HG03280 (cell line): ENCODE data around the gene L2HGDH.

Experiments used
- ATAC-seq: cut with Tn5 transposase; IDR thresholded peaks from one replicate; pipeline ENCODE4 v1.9.1; 2021; ENCODE audit warnings: mild to moderate bottlenecking, moderate library complexity; ENCODE audit not compliant: unreplicated experiment

The L2HGDH gene

GRCh38 chr14:50299585-50299984, 12.4 kb downstream of the L2HGDH start:
- ATAC-seq, result no peak

DNA sequence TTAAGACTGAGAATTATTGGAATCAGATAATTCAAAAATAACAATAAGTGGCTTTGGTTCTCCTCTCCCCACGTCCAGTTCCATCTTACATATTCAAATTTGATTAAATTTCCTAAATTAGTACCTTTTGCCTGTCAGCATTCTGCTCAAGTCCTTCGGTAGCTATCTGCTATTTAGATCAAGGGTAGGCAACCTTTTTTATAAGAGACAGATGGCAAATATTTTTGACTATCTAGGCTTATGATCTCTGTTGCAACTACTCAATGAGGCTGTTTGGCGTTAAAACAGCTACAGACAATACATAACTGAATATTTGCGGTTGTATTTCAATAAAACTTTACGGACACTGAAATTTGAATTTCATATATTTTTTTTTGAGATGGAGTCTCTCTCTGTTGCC, 21.7 kb downstream of the L2HGDH start:
- no peak for ATAC-seq

GRCh38 chr14:50288146-50288545, 23.9 kb downstream of the L2HGDH start:
- ATAC-seq, result no peak

- ATAC-seq, result no peak
These were observed 26.2 kb downstream of the L2HGDH start for GRCh38 chr14:50285861-50286260.

DNA sequence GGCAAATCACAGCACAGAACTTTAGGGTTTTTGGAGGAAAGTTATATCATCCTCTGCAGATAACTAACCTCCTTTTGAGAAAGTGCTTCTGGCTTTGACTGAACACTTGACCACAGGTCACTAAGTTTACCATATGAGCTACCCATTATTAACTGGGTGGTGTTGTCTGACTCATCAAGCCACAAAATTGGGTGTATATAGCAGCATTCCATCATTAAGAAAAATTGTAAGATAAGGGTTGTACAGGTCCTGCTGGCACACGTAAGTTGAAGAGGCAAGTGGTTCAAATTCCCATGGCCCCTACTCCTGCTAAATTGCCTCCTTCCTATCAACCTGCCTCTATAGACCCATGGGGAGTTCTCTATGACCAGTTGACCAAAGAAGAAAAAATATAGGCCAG, 39.5 kb downstream of the L2HGDH start:
- ATAC-seq, result no peak

DNA sequence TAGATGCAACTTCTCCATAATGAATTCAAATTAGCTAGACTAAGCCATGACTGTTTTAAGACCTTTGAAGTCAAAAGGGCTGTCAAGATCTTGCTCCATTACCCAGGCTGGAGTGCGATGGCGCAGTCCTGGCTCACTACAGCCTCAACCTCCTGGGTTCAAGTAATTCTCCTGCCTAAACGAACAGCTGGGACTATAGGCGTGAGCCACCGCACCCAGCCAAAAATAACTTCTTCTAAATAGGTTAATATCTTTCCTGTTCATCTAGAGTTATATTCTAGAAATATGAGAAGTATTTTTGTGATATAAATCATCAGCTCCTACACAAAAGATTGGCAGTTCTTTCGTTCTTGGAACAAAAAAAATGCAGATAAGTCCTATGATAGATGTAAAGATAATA, 41.1 kb downstream of the L2HGDH start:
- ATAC-seq, result no peak

DNA sequence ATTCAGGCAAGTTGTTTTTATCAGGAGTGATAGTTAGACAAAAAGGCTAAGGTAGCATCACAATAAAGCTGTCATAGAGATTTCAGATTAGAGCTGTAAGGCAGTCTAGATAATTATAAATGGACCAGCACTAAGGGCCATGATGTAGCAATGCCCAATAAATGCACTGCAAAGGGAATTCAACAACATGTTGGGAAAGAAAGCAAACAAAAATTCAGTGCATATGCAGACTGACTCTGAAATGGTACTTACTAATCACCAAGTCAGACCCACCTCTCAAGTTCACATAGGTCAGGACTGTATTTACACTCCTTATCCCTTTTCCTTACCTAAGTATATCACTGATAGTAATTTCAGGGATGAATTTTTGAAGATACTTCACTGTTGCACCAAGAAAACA, 47.0 kb downstream of the L2HGDH start:
- no peak for ATAC-seq

DNA sequence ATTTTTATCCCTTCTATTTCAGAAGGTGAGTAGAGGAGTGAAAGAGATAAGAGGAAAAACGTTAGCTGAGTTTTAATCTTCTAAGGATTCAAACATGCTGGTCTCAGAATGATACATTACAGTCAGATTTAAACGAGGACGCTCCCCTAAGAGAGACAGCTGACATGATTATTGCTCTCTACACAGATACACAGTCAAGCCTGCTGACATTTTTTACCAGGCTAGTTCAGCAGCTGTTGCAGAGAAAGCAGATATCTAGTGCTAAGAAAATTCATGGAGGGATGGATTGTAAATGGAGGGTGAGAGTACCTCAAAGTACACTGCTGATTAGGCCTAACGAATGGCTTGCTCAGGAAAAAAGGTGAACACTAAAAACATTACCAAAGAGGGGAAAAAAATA, 48.7 kb downstream of the L2HGDH start:
- no peak for ATAC-seq

- no peak for ATAC-seq
These were observed 49.2 kb downstream of the L2HGDH start for GRCh38 chr14:50262865-50263264.

GRCh38 chr14:50260511-50260910, 51.5 kb downstream of the L2HGDH start:
- ATAC-seq, result no peak

DNA sequence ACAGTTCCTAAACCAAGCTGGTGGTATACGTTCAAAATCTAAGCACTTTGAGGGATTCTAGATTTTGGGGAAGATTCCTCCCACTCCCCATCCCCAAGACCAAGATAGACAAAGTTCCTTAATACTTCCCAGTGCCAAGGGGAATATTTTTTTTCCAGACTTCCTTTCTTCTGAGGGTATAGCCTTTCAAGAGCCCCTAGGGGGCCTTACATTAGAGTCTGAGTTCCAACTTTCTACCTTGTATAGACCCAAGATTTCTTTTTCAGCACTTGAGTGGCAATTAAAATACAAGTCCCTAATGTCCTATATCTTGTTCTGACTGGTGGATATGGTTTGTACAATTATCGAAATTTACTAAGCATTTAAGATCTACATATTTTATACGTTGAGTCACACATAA, 52.0 kb downstream of the L2HGDH start:
- ATAC-seq, result no peak

GRCh38 chr14:50257732-50258131, 54.3 kb downstream of the L2HGDH start:
- ATAC-seq, result no peak

DNA sequence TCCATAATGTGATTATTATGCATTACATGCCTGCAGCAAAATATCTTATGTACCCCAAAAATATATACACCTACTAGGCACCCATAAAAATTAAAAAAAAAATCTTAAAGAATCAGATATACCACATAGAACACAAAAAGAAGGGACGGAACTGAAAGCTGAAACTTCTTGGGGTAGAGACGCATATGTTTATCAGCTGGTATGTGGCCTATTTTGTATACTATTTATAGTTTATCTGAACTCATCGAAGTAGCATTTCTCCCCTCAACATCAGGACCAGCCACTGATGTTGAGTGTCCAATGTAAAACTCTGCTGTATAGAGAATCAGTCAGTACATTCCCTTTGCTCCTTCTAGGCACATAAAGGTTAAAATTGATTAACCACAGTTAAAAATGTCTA, 57.8 kb downstream of the L2HGDH start:
- no peak for ATAC-seq

- ATAC-seq, result no peak
These were observed 62.8 kb downstream of the L2HGDH start for GRCh38 chr14:50249136-50249775.

DNA sequence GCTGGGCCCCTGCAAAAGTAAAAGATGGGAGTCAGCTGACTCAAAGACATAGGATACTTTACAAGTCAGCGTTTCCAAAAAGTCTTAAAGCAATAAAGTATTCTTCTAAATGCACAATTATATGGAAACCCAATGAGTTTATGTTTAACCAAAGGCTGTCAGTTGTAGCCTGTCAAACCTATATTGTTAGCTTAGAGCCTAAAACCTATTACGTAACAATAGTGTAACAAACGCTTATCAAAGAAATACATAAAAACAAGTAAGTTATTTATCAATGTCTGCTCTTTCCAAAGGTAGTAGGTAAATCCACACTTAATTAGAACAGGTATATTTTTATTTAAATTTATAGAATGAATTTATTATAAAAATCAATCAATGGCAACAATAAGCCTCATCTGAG, 64.8 kb downstream of the L2HGDH start:
- no peak for ATAC-seq

DNA sequence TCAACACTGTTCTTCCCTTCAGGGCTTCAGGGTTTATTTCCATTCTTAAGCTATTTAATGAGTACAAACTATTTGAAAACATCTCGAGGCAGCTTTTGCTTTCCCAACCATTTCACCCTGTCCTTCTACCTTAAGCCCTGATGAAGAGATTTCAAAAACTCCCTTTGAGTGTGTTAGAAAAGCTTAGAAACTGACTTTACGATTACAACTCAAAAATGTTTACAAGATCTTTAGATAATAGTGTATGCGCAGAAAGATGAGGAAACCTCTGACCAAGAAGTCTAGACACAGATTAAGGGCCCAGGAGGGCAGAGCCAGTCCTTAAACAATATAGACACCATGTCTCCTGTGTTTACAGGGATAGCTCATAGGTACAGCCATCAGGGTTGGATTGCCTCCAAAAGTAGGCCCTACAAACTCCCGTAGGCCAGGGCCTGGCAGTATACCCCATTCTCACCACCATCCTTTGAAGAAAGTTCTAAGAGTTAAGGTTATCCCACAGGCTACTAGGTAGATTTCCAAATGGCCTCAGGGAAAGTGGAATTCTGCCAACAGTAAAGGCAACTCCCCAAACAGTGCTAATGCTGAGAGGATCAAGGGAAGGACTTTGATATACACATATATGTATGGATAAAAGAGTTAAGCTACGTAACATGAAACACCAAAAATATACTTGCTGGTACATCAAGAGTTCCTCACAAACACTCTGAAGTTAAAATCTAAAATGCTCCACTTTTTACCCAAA, 69.3 kb downstream of the L2HGDH start:
- no peak for ATAC-seq

GRCh38 chr14:50242096-50242495, 69.9 kb downstream of the L2HGDH start:
- ATAC-seq, result no peak

- ATAC-seq, result no peak
These were observed 74.6 kb downstream of the L2HGDH start for GRCh38 chr14:50237427-50237826.

DNA sequence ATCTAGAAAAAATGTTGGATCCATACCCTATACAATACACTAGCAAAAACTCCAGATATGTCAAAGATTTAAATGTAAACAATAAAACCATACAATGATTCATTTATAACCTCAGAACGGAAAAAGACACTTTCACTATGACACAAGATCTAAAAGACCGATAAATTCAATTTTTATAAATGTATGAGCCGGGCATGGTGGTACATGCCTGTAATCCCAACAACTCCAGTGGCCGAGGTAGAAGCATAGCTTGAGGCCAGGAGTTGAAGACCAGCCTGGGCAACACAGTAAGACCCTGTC, 78.1 kb downstream of the L2HGDH start:
- ATAC-seq, result no peak

GRCh38 chr14:50233166-50233950, 78.7 kb downstream of the L2HGDH start:
- no peak for ATAC-seq

DNA sequence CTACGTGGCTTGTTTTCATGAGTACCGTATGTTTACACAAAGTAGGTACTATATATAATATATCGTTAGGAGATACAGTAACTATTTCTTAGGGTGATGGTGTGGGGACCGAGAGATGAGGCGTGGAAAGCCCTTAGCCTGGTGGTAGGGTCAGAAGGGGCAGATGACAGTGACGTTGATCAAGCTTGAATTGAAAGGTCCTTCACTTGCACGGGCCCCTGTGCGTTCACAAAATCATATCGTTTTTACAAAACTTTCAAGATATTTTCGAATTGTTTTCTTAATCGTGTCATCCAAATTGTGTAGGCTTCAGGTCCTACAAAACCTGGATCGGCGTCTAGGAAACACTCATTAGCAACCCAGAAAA, 79.8 kb downstream of the L2HGDH start:
- no peak for ATAC-seq
